Neuronal stem cell (in vitro differentiated cells): ENCODE data around the gene ANO6.

ENCODE experiments used
- DNase-seq: peaks from one replicate; pipeline ENCODE4 v3.0.0-alpha.2; 2013; ENCODE audit warnings: low spot score
- H2AFZ ChIP-seq: one replicate; pipeline ENCODE4 v1.6.1; 2013; ENCODE audit warnings: mild to moderate bottlenecking, low read length, inconsistent platforms
- H2AK5ac ChIP-seq: 2 replicates; pipeline ENCODE4 v1.6.1; 2013; ENCODE audit warnings: low read depth, mild to moderate bottlenecking, inconsistent platforms, low read length, moderate library complexity, mixed read lengths
- H2BK120ac ChIP-seq: 2 replicates; pipeline ENCODE4 v1.6.1; 2013; ENCODE audit warnings: low read depth, mild to moderate bottlenecking, inconsistent platforms, low read length, moderate library complexity, mixed read lengths
- H2BK12ac ChIP-seq: one replicate; pipeline ENCODE4 v1.6.1; 2013; ENCODE audit warnings: low read length, inconsistent platforms
- H2BK15ac ChIP-seq: 2 replicates; pipeline ENCODE4 v1.6.1; 2013; ENCODE audit warnings: mild to moderate bottlenecking, low read length, inconsistent platforms, mixed read lengths
- H2BK5ac ChIP-seq: one replicate; pipeline ENCODE4 v1.6.1; 2013; ENCODE audit warnings: inconsistent platforms, mild to moderate bottlenecking, low read length, moderate library complexity
- H3K14ac ChIP-seq: one replicate; pipeline ENCODE4 v1.6.1; 2013; ENCODE audit warnings: low read length, inconsistent platforms
- H3K18ac ChIP-seq: 2 replicates; pipeline ENCODE4 v1.6.1; 2013; ENCODE audit warnings: low read length, inconsistent platforms
- H3K23ac ChIP-seq: 2 replicates; pipeline ENCODE4 v1.6.1; 2013; ENCODE audit warnings: low read depth, mild to moderate bottlenecking, mixed read lengths, low read length, inconsistent platforms; ENCODE audit not compliant: poor library complexity
- H3K27ac ChIP-seq: replicated peaks from 3 replicates; pipeline ENCODE4 v1.5.1; 2013; ENCODE audit warnings: low read length, inconsistent platforms
- H3K27me3 ChIP-seq, 3 experiments: 2 replicates each; pipeline ENCODE4 v1.6.1; 2013; ENCODE audit warnings: low read length in 3 of 3, mild to moderate bottlenecking in 2 of 3, inconsistent platforms in 1 of 3, low read depth in 1 of 3, mixed read lengths in 1 of 3, moderate library complexity in 1 of 3; ENCODE audit not compliant: control insufficient read depth in 3 of 3, insufficient read depth in 3 of 3
- H3K36me3 ChIP-seq, 2 donors: replicated peaks in 1 of 2; 2 replicates each; pipeline ENCODE4 v1.6.1; 2013; ENCODE audit warnings: low read length in 2 of 2; ENCODE audit not compliant: control insufficient read depth in 2 of 2, insufficient read depth in 2 of 2
- H3K4ac ChIP-seq: 2 replicates; pipeline ENCODE4 v1.6.1; 2013; ENCODE audit warnings: inconsistent platforms, mild to moderate bottlenecking, low read length, moderate library complexity
- H3K4me1 ChIP-seq, 2 donors: 1 replicate in 1 of 2; 2 replicates in 1 of 2; pipeline ENCODE4 v1.6.1; 2013; ENCODE audit warnings: low read length in 2 of 2, low read depth in 1 of 2; ENCODE audit not compliant: control insufficient read depth in 2 of 2, insufficient read depth in 1 of 2
- H3K4me2 ChIP-seq: one replicate; pipeline ENCODE4 v1.6.1; 2013; ENCODE audit warnings: mild to moderate bottlenecking, low read length, inconsistent platforms; ENCODE audit not compliant: insufficient read depth, poor library complexity, severe bottlenecking
- H3K4me3 ChIP-seq, 2 donors: 2 replicates each; pipeline ENCODE4 v1.5.1; 2013; ENCODE audit warnings: low read length in 2 of 2, mild to moderate bottlenecking in 2 of 2, inconsistent platforms in 1 of 2, moderate library complexity in 1 of 2
- H3K79me1 ChIP-seq: one replicate; pipeline ENCODE4 v1.6.1; 2013; ENCODE audit warnings: low read depth, mild to moderate bottlenecking, inconsistent platforms, low read length, moderate library complexity
- H3K9ac ChIP-seq: one replicate; pipeline ENCODE4 v1.6.1; 2013; ENCODE audit warnings: mild to moderate bottlenecking, low read depth, low read length, inconsistent platforms; ENCODE audit not compliant: poor library complexity
- H3K9me3 ChIP-seq, 2 donors: replicated peaks in 1 of 2; 2 replicates each; pipeline versions ENCODE3 to v1.6.1; 2013; ENCODE audit warnings: low read length in 2 of 2, mild to moderate bottlenecking in 2 of 2, inconsistent platforms in 1 of 2, low read depth in 1 of 2, mixed read lengths in 1 of 2, moderate library complexity in 1 of 2; ENCODE audit not compliant: control insufficient read depth in 2 of 2, insufficient read depth in 1 of 2
- H4K8ac ChIP-seq: one replicate; pipeline ENCODE4 v1.6.1; 2013; ENCODE audit warnings: low read depth, mild to moderate bottlenecking, inconsistent platforms, low read length, moderate library complexity
- H4K91ac ChIP-seq: one replicate; pipeline ENCODE4 v1.6.1; 2013; ENCODE audit warnings: low read length, low read depth, mild to moderate bottlenecking, inconsistent platforms; ENCODE audit not compliant: poor library complexity
- WGBS, 2 donors: extraction: QIAGEN DNeasy Blood & Tissue Kit; methylation state at CpG; one replicate each; pipeline ENCODE4 v1.1.7; 2013; ENCODE audit warnings: missing lambda C conversion rate in 2 of 2, mixed read lengths in 1 of 2; ENCODE audit not compliant: insufficient read length in 2 of 2, insufficient replicate concordance in 1 of 2; ENCODE audit errors: extremely low coverage in 2 of 2; 5-methylcytosine and 5-hydroxymethylcytosine counted together

Gene ANO6

DNA sequence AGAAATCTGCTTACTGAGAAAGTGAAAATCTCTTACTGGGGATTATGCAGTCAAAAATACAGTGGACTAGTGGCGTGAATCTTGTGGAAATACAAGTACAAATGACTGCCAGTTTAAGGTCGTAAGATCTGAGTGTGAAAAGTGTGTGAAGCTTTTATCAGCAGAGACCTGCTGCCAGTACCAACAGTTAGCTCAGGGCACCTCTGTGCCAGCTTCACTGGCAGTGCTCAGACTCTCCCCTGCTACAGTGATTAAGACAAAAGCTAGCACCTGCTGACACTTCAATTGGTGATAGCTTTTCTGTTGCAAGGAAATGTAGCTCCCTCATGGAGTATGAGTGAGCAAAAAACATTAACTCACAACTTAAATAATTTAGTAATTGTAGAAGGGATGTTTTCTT is 185.1 kb downstream of the ANO6 start:
- no peak overlapping the region for H3K9ac ChIP-seq
- DNase-seq = no peak
- peaks cover 0 to 2% of the 10 kb centered on the region in 2 donors for H3K4me1 ChIP-seq
- no peak overlapping the region for H3K27ac ChIP-seq
- H2BK120ac ChIP-seq = no peak overlapping the region
- no peak overlapping the region for H3K18ac ChIP-seq
- H3K4me3 ChIP-seq = no peak overlapping the region
- H2BK12ac ChIP-seq = no peak overlapping the region
- H3K23ac ChIP-seq = no peak overlapping the region
- no CpG with 5 or more reads among the region's 2 CpGs for WGBS, 2 donors
- H3K79me1 ChIP-seq = no peaks in the 10 kb centered on the region
- no peak overlapping the region for H2AFZ ChIP-seq
- peaks cover 2 to 46% of the 10 kb centered on the region in 2 donors for H3K36me3 ChIP-seq
- no peak overlapping the region for H4K8ac ChIP-seq
- no peak overlapping the region for H3K14ac ChIP-seq
- H3K4ac ChIP-seq = no peak overlapping the region
- no peaks in the 10 kb centered on the region for H3K27me3 ChIP-seq
- H2BK5ac ChIP-seq = no peak overlapping the region
- no peaks in the 10 kb centered on the region for H3K9me3 ChIP-seq
- H2AK5ac ChIP-seq = no peak overlapping the region
- H3K4me2 ChIP-seq = no peak overlapping the region
- H4K91ac ChIP-seq = no peak overlapping the region
- H2BK15ac ChIP-seq = no peak overlapping the region

DNA sequence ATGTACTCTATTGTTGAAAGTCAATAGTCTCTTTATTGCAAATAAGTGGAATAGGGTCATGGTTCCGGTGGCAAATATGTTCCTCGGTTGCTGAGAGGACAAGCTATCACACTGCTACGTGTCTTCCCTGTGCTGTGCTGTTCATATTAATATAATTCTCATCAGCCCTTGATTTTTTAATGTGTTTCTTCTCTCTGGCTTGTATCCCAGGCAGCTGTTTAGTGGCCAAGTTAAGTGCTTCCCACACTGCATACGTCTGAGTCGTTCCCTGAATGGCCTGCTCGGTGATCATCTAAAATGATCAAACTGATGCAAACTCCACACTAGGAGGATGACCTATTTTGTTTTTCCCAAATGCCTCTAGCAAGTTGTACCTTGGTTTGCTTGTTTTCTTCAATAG is 186.4 kb downstream of the ANO6 start:
- DNase-seq = no peak
- Histone ChIP-seq H2AK5ac (no peak overlapping the region), H3K14ac (no peak overlapping the region), H3K4me3 (no peak overlapping the region), H3K9ac (no peak overlapping the region), H3K4me2 (no peak overlapping the region), H4K8ac (no peak overlapping the region), H4K91ac (no peak overlapping the region), H3K23ac (no peak overlapping the region), H3K36me3 (peaks cover 2 to 57% of the 10 kb centered on the region in 2 donors), H2BK12ac (no peak overlapping the region), H3K9me3 (no peaks in the 10 kb centered on the region), H3K27me3 (no peaks in the 10 kb centered on the region), H2BK120ac (no peak overlapping the region), H3K27ac (no peak overlapping the region), H3K4me1 (peaks cover 0 to 2% of the 10 kb centered on the region in 2 donors), H2AFZ (no peak overlapping the region), H3K18ac (no peak overlapping the region), H2BK15ac (no peak overlapping the region), H3K79me1 (no peaks in the 10 kb centered on the region), H2BK5ac (no peak overlapping the region), H3K4ac (no peak overlapping the region)
- WGBS, 2 donors = no CpG with 5 or more reads among the region's 6 CpGs

DNA sequence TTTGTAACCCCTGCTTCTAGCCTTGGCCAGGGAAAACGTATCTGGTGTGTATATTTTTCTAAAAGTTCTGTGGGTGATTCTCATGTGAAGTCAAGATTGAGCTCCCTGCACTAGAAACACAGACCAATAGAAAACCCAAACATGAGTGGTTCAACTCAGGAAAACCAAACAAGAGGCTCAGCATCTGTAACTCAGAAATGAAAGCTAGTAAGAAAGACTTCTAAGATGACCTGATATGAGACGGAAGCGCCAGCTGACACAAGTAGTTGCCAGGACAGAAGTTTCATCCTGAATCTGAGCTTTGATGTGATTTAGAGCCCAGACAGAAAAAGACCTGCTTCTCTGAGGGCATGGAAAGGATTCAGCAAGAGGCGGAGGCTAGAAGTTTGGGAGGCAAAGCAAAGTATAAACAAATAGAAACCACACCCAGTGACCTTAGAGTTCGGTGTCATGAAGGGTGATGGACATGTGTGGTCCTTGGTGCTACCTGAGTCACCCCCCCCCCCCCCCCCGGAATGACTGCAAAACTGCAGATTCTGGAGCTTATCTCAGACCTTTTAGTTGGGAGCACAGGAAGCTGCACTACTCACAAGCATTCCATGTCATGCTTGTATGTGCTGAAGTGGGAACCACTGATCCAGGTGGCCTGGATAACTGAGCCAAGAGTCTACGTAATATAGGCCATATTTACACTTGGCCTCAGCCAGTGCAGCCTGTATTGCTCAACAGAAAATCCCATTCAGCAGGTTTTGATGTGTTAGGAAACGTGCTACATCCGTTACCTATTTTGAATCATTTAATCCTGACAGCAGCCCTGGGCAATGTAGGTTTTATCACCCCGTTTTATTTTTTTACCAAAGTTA is 191.3 kb downstream of the ANO6 start:
- Histone ChIP-seq H3K18ac (no peak overlapping the region), H3K36me3 (peaks cover 10 to 96% of the 10 kb centered on the region in 2 donors), H4K8ac (no peak overlapping the region), H3K79me1 (no peaks in the 10 kb centered on the region), H3K4me1 (peaks cover 0 to 2% of the 10 kb centered on the region in 2 donors), H2AFZ (no peak overlapping the region), H3K27me3 (no peaks in the 10 kb centered on the region), H2BK5ac (no peak overlapping the region), H3K27ac (no peak overlapping the region), H2BK12ac (no peak overlapping the region), H3K23ac (no peak overlapping the region), H3K4me2 (no peak overlapping the region), H2BK120ac (no peak overlapping the region), H2AK5ac (no peak overlapping the region), H2BK15ac (no peak overlapping the region), H3K9me3 (no peaks in the 10 kb centered on the region), H4K91ac (no peak overlapping the region), H3K9ac (no peak overlapping the region), H3K4ac (no peak overlapping the region), H3K14ac (no peak overlapping the region), H3K4me3 (no peak overlapping the region)
- no peak for DNase-seq
- no CpG with 5 or more reads among the region's 10 CpGs for WGBS, 2 donors

DNA sequence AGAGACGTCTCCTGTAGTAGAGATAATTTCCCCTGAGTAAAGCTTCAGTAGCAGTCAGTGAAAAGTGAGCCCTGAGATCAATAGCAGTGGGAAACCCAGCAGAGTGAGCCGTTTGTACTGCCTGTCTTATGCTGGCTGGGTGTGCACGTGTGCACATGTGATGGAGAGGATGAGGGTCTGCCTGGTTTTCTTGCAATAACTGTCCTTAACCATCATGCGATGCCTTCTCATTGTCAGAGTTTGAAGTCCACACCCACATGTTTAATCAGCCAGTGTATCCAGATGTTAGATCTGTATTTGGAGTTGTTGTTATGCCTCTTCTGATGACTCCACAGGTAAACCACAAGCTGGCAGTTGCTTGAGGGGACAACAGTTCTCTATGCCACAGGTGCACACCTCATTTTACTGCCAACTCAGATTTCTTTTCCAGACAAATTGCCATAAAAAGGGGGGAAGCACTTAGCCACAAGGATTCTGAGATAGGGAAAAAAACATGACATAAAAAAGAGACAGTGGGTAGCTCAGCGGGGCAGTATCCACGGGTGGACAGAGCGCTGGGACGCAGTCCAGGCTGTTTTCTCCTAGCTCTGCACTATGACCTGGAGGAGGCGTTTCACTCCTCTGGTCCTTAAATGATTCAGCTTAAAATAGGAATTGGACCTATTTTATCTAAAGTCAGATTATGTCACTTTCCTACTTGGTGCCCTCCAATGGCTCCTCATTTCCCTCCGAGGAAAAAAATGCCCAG is 192.3 kb downstream of the ANO6 start:
- Histone ChIP-seq H3K9ac (no peak overlapping the region), H3K4me1 (peaks cover 0 to 2% of the 10 kb centered on the region in 2 donors), H3K18ac (no peak overlapping the region), H3K4me2 (no peak overlapping the region), H2BK15ac (no peak overlapping the region), H2BK120ac (no peak overlapping the region), H2BK5ac (no peak overlapping the region), H3K4me3 (no peak overlapping the region), H3K27ac (no peak overlapping the region), H3K36me3 (peaks cover 16 to 96% of the 10 kb centered on the region in 2 donors), H3K27me3 (no peaks in the 10 kb centered on the region), H3K9me3 (no peaks in the 10 kb centered on the region), H3K79me1 (no peaks in the 10 kb centered on the region), H3K14ac (no peak overlapping the region), H2AFZ (no peak overlapping the region), H2BK12ac (no peak overlapping the region), H2AK5ac (no peak overlapping the region), H4K8ac (no peak overlapping the region), H3K4ac (no peak overlapping the region), H3K23ac (no peak overlapping the region), H4K91ac (no peak overlapping the region)
- no peak for DNase-seq
- no CpG with 5 or more reads among the region's 10 CpGs for WGBS, 2 donors
